ENCODE results near the gene TNS1. TPM values are rescaled to one million over a fixed set of nuclear protein-coding genes. Genes with fewer than 3 reads are reported as not detected.

The TNS1 gene
- polyA plus RNA-seq, 1 of the 3 experiments (the other 2 are of a cell fraction): 12.1 TPM

- no peaks in the 10 kb centered on the region for H3K9me3 ChIP-seq
- H4K20me1 ChIP-seq (ENCODE audit: insufficient read depth): peaks cover 77% of the 10 kb centered on the region
- peaks cover 70% of the 10 kb centered on the region for H3K79me2 ChIP-seq (ENCODE audit: insufficient read depth)
- no peaks in the 10 kb centered on the region for H3K27me3 ChIP-seq (ENCODE audit: insufficient read depth)
- peaks cover 0 to 32% of the 10 kb centered on the region in 2 experiments; a peak in 2 of 4 replicates for H3K4me1 ChIP-seq (ENCODE audit: control insufficient read depth in 1 of 2, insufficient read depth in 2 of 2, low read depth in 1 of 2, low read length in 1 of 2)
- no peak overlapping the region for H3K4me2 ChIP-seq
- CTCF ChIA-PET: interaction anchor here (1.0 to 1.7 kb wide), 2 partner anchors 10 to 14 kb away, joined by 3 to 4 read pairs; no protein-coding TSS in a partner anchor
- no peak overlapping the region for H3K9ac ChIP-seq
- no peak overlapping the region for H2AFZ ChIP-seq (ENCODE audit: low read depth)
- 95% methylated on average over 16 of the region's 16 CpGs for WGBS (ENCODE audit: low lambda C conversion rate)
- POLR2A ChIA-PET: no interaction called here
- TF ChIP-seq REST (IDR thresholded peaks at IDR 0.05; ENCODE audit: low read depth, low read length): no peak
- TF ChIP-seq USF2 (IDR thresholded peaks at IDR 0.05; ENCODE audit: borderline replicate concordance, low read depth, low read length): no peak
- no peak for TF ChIP-seq EP300 (IDR thresholded peaks at IDR 0.05; ENCODE audit: borderline replicate concordance in 1 of 2, low read depth in 1 of 2, low read length in 1 of 2)
- no peak for TF ChIP-seq FOSL2 (IDR thresholded peaks at IDR 0.05; ENCODE audit: borderline replicate concordance, low read depth)
- TF ChIP-seq GATA2 (CRISPR knock-in tag; IDR thresholded peaks at IDR 0.05): no peak
- no peak for TF ChIP-seq FOXJ3 (CRISPR knock-in tag; IDR thresholded peaks at IDR 0.05)
- TF ChIP-seq NRF1 (IDR thresholded peaks at IDR 0.05; ENCODE audit: low read depth, low read length): no peak
- no peak for TF ChIP-seq POLR2AphosphoS5 (IDR thresholded peaks at IDR 0.05; ENCODE audit: low read depth, low read length)
- no peak for TF ChIP-seq MXI1 (IDR thresholded peaks at IDR 0.05; ENCODE audit: low read depth, low read length)
- TF ChIP-seq SMC3 (IDR thresholded peaks at IDR 0.05; ENCODE audit: low read depth, low read length): no peak
- TF ChIP-seq SIN3A (IDR thresholded peaks at IDR 0.05; ENCODE audit: borderline replicate concordance, low read depth, low read length): no peak
- no peak for TF ChIP-seq TCF12 (IDR thresholded peaks at IDR 0.05)
- TF ChIP-seq TAF1 (IDR thresholded peaks at IDR 0.05; ENCODE audit: borderline replicate concordance, low read depth, low read length): no peak
- no peak overlapping the region for H3K4me3 ChIP-seq (ENCODE audit: low read depth in 2 of 2, low read length in 1 of 2)
- H3K27ac ChIP-seq (ENCODE audit: low read depth in 2 of 2, low read length in 1 of 2): no peak overlapping the region
- H3K36me3 ChIP-seq (replicated peaks in 1 of 2; ENCODE audit: control insufficient read depth in 1 of 2, insufficient read depth in 2 of 2, low read length in 1 of 2): peaks cover 7 to 15% of the 10 kb centered on the region in 2 experiments
- no peaks in the 10 kb centered on the region for H3F3A ChIP-seq (replicated peaks; ENCODE audit: insufficient read depth)
- DNase-seq: no peak
- no peaks in the 10 kb centered on the region for H3K9me2 ChIP-seq
Observed at GRCh38 chr2:217958206-217958883, 44.5 kb downstream of the TNS1 start.
